ENCODE results near the gene KLHL18. TPM values are rescaled to one million over a fixed set of nuclear protein-coding genes. Genes with fewer than 3 reads are reported as not detected.

Gene KLHL18
- total RNA-seq = 7.3 and 13.3 TPM in 2 replicates

DNA sequence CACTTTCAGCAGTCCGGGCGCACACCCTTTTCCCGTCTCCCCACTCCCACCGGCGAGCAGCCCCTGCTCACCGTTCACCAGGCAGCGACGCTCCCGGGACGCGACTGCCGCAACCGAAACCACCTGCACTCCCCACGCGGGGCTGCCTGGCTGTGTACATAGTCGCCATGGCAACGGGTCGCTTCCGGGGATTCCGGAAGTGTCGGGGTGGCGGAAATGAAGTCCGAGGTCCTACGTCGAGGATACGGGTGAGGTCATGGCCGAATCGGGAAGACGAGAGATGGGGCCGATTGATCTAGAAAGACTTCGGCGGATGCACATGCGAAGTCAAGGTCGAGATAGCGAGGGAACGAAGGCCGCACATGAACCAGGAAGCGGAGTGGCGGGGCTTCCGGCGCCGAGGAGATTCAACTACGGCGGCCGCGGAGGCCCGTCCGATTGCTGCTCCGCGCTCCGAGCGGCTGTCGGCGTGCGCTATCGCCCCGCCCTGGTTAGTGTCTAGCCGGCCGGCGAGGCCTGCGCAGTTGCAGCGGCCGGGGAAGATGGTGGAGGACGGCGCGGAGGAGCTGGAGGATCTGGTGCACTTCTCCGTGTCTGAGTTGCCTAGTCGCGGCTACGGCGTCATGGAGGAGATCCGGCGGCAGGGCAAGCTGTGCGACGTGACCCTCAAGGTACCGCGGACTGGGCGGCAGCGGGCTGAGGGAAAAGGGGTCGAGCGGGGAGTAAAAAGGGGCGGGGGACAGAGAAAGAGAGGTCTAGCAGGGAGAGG is at the start of gene KLHL18, which contains the start of gene KIF9:
Gene KLHL18 (plus strand): TSS at position 521 of the 769 bp plus-strand sequence. CDS start 22 bp downstream, at position 543.
Gene KIF9 (minus strand): TSS at position 376 of the 769 bp plus-strand sequence. CDS start 5,425 bp downstream, outside the sequence.

DNA sequence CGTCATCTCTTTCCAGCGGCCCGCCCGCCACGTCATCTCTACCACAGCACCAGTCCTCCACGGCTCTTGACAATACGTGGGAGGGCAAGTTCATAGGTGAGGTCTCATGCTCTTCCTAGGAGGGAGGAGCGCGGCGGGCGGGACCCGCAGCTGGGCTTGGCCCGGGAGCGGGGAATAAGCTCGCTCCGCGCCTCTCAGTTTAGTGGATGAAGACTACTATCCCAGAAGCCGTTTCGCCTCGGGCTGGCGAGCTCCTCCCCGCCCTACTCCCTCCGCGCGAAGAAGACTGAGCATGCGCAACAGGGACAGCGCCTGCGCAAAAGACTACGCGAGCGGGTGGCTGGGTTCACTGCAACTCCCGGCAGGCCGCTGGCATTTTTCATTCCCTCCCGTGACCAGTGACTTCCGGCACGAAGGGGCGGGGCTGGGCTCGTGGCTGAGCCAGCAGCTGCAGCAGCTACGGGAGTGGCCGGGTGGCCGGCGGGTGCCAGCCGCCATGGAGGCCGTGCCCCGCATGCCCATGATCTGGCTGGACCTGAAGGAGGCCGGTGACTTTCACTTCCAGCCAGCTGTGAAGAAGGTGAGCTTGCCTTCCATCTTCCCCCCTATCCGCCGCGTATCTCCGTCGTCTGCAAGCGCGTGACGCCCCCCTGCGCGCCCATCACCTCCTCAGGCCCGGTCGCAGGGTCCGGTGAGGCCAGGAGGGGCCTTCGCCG is 98.0 kb downstream of the KLHL18 start, which contains the start of gene PTPN23:
Gene PTPN23 (plus strand): TSS at position 421 of the 716 bp plus-strand sequence. CDS start 76 bp downstream, at position 497.

Other genes starting within 250 kb of the KLHL18 start
- gene SETD2, start 118.8 kb upstream of the KLHL18 start, total RNA-seq = 23.5 and 29.9 TPM in 2 replicates
- 1.1 and 2.1 TPM in 2 replicates for gene KIF9, start 145 bp upstream of the KLHL18 start, total RNA-seq
- gene PTPN23, start 98.1 kb downstream of the KLHL18 start, total RNA-seq = 19.7 TPM in 2 replicates
- gene SCAP, start 193.0 kb downstream of the KLHL18 start, total RNA-seq = 63.6 and 74.8 TPM in 2 replicates
- 22.9 and 31.6 TPM in 2 replicates for gene ELP6, start 230.8 kb downstream of the KLHL18 start, total RNA-seq

Measured in cardiac ventricle fibroblast (primary cell).